ENCODE data around the gene LURAP1L.

DNA sequence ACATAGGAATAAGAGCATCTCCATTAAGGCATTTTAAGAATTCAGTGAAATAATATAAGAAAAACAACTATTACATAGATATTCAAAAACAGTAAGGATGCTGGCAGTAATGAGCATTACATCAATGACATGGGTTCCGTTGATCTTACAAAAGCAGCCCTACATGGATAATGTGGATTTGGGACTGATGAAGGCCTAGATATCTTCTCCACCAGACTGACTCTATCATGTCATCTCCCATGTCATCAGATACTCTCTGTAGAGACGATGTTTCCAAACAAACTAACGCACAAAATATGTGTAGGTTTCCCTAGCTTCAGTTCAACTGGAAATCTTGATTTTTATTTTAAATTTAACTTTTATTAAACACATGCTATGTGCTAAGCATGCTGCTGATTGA is 3.6 kb downstream of the LURAP1L start:
- no peak for TF ChIP-seq POLR2A (IDR thresholded peaks at IDR 0.05; ENCODE audit: low read depth)
- TF ChIP-seq, protein P1, sequence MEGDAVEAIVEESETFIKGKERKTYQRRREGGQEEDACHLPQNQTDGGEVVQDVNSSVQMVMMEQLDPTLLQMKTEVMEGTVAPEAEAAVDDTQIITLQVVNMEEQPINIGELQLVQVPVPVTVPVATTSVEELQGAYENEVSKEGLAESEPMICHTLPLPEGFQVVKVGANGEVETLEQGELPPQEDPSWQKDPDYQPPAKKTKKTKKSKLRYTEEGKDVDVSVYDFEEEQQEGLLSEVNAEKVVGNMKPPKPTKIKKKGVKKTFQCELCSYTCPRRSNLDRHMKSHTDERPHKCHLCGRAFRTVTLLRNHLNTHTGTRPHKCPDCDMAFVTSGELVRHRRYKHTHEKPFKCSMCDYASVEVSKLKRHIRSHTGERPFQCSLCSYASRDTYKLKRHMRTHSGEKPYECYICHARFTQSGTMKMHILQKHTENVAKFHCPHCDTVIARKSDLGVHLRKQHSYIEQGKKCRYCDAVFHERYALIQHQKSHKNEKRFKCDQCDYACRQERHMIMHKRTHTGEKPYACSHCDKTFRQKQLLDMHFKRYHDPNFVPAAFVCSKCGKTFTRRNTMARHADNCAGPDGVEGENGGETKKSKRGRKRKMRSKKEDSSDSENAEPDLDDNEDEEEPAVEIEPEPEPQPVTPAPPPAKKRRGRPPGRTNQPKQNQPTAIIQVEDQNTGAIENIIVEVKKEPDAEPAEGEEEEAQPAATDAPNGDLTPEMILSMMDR (IDR thresholded peaks at IDR 0.05) = no peak
- TF ChIP-seq POLR2AphosphoS5 (IDR thresholded peaks at IDR 0.05) = no peak
